Heart left ventricle (tissue), 13 donors: ENCODE measurements around the gene NOCT.

ENCODE experiments used
- CTCF ChIP-seq, 12 donors: fragments of 200-600 bp; sonication (generic) in 4 of 12; IDR thresholded peaks; one replicate each; pipeline versions ENCODE4 v1.5.0 to v1.8.0; 2018 to 2022; ENCODE audit warnings: antibody characterized with exemption in 12 of 12, mild to moderate bottlenecking in 5 of 12
- POLR2A ChIP-seq, 2 donors: fragments of 450-650 bp; IDR thresholded peaks; one replicate each; pipeline ENCODE4 v1.6.1; 2017; ENCODE audit warnings: antibody characterized with exemption in 2 of 2, mild to moderate bottlenecking in 2 of 2, moderate library complexity in 2 of 2
- donor health status: ischemic (EF 13 %, LVEDD 7.1; RV severe dilation, severe dysfunction).
- donor health status: DM: no; HTN: yes; CAD: no.
- donor health status: DM: no; HTN: no; CAD: no.
- donor health status: ischemic (EF 25% LVEDD 6.9; RV normal size, moderate dysfunction).
- donor health status: ischemic (EF 25% LVEDD 5.7; RV mildly dilated, moderate dysfunction).
- donor health status: ischemic (EF 35%, LVEDD 5.7; RV mildly dilated, moderate dysfunction).
- donor health status: nonischemic (EF 11% LVEDD 7.7; RV severe dilation, severe dysfunction).
- donor health status: DM: yes; HTN: yes; CAD: no.
- donor health status: PGD.
- donor health status: ischemic (EF 29% LVEDD 5.4; RV normal size, mild dysfunction).
- donor health status: nonischemic (EF 23%, LVEDD 6.1; RV moderate dilation, normal function).

DNA sequence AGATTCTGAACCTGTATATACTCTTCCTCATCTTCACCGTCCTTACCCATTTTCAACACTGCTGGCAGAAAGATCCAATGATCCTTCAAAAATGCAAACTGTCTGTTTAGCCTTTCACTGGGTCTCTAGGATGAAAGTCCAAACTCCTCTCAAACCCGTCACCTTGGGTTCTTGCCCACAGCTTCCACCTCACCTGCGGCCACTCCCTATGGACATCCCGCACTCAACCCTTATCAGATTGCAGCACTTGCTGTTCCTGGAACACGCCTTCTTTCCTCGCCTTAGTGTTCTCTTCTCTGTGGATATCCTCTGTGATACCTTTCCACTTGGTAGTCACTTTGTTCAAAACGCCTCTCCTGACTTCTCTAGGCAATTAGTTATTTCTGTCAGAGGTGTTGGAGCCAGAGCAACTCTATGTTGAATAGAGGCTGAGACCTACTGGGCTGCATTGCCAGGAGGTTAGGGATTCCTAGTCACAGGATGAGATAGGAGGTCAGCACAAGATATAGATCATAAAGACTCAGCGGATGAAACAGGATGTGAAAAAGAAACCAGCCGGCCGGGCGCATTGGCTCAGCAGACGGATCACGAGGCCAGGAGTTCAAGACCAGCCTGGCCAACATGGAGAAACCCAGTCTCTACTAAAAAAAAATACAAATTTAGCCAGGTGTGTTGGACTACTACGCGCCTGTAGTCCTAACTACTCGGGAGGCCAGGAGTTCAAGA is 4.2 kb upstream of the NOCT start:
- TF ChIP-seq CTCF (IDR thresholded peaks at IDR 0.05) (no peak), POLR2A (IDR thresholded peaks at IDR 0.05) (no peak)
